Stimulated activated CD4-positive, alpha-beta T cell treated with anti-CD3 and anti-CD28 coated beads, Interleukin-4, amount 100 ng/mL, for 48 hours (primary cell): ENCODE data around the gene DPP4.
"Not testable (repeated sequence)": the region's sequence is repeated elsewhere in the genome, so short reads cannot be mapped to it uniquely, and the experiment has no call there.

Experiments
- DNase-seq, 2 donors: peaks; one replicate each; pipeline ENCODE4 v3.0.0-alpha.2; 2020; ENCODE audit warnings: low read depth in 2 of 2

The DPP4 gene

DNA sequence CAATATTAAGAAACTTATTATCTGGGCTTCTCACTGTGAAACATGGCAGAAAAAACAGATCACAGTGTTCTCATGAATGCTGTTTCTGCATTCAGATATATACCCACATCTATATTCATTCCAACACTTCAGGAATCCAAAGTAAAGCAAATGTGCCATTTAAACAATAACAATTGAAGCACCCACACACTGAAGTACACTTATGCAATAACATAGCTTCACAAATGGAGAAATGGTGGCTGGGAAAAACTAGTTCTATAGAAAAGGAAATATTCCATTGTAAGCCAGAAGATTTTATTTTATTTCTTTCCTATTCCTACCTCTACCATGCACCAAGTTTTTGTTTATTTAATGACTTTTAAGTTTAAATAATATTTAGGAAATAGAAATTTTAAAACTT lies 111.9 kb downstream of the DPP4 start:
- no peak for DNase-seq

DNA sequence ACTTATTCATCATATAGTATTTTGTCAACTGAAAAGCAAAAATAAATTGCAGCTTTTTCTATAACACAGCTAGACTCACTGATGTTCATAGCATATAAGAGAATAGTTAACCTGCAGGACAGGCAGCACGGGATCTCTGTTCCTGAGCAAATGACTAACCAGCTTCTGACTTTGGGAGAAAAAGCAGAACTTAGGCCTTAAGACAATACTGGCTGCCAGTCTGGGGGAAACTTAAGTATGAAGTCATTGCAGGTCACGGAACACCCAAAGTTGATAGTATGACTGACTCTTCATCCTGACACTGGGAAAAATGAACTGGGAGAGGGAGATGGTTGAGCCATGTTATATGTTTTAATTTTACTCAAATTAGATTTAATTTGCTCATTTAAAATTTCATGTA lies 113.0 kb downstream of the DPP4 start:
- no peak for DNase-seq

DNA sequence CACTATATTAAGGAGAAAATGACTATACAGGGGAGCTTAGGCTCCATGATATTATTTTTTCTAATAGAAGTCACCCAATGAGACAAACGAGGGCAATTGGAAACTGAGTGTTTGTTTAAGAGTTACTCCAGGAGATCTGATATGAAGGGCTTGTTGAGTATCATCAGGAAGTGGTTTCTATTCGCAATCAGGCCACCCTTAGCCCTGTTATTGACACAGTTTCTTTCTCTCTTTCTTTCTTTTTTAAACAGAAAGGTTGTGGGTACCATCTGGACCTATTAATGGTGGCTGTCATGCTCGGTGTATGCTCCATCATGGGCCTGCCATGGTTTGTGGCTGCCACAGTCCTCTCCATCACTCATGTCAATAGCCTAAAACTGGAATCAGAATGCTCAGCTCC lies 117.3 kb downstream of the DPP4 start:
- no peak for DNase-seq

DNA sequence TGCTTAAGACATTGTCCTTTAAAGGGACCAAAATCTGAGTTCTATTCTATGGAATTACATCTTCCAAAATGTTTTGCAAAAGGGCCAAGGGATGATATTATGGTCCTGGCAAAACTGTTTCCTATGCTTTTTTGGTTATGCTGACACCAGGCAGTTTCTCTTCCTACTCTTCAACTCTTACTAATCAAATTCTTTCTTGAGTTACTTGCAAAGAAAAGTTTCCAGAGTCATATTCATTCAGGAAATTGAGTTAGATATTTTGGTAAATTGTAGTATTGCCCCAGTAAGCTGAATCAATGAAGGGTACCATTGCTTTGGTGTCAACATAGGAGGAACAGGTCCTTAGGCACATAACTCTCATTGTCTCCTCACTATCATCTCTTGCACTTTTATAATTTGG lies 118.8 kb downstream of the DPP4 start:
- DNase-seq, result no peak

DNA sequence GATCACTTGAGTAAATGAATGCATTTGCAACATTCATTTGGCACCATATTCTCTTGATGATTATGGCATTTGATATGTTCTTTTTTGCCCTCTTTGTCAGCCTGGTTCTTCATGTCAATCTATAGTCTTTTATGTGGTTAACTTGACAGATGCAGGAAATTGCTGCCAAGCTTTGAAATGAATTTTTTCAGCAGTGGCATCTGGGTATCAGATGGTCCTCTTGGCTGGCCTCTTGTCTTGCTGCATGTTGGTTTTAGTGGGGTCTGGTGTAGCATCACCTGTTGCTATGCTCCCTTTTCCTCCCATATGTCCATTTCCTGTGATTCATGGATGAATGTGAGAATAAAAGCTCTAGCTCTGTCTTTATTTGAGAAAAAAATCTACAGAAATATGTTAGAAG lies 119.9 kb downstream of the DPP4 start:
- DNase-seq, result no peak

DNA sequence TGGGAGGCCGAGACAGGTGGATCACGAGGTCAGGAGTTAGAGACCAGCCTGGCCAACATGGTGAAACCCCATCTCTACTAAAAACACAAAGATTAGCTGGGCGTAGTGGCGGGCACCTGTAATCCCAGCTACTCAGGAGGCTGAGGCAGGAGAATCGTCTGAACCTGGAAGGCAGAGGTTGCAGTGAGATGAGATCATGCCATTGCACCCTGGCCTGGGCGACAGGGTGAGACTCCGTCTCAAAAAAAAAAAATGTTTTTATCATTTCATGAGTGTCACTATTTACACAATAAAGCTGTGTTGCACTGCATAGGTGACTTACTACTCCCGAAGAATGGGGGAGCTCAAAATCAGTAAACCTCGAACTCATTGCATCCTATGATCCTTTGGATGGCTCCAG lies 120.6 kb downstream of the DPP4 start:
- not testable (repeated sequence) for DNase-seq

DNA sequence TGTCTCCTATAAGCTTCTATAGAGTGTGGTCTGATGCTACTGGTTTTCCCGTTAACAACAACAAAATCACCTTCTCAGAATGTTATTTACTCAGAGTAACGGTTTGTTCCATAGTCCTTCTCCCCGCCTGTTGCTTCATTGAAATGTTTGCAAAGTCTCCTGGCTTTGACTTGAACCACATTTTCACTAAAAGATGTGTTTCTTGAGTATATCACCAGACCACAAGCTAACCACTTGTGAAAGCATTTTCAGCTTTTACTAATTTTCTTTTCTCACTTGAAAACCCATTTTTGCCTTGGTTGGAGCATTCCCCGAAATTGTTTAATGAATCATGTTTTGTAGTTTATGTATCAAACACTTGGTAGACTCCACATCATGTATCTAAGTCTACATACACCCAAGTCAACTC lies 121.2 kb downstream of the DPP4 start:
- no peak for DNase-seq

DNA sequence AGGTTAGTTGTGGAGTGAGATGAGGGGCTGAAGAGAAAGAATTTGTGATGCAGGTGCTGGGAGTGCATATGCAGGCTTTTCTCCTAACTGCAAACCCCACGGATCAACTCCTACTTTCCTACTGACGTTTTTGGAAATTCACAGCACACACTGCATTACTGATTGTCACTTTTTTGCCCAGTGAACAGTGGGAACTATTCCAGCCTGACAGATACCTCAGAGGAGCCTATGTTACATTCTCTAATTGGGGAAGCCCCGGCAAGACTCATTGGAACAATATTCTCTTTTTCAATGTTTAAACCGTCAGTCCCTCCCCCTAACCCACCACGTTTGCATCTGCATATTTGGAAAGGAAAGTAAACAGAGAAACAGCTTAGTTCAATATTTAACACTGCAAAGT lies 126.2 kb downstream of the DPP4 start:
- no peak for DNase-seq

DNA sequence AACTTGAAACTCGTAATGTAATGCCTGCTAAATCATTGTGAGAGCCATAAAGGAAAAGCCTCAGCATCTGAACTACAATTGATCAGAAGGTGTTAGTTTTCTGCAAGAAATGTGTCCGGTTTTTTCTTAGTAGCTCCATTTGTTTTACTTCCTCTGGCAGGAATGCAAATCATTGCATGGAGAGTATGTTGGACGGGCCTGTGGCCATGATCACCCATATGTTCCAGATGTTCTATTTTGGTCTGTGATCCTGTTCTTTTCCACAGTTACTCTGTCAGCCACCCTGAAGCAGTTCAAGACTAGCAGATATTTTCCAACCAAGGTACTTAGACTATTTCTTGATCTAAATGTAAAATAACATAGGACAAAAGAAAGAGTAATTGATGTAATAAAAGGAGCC lies 126.6 kb downstream of the DPP4 start:
- DNase-seq, result no peak

DNA sequence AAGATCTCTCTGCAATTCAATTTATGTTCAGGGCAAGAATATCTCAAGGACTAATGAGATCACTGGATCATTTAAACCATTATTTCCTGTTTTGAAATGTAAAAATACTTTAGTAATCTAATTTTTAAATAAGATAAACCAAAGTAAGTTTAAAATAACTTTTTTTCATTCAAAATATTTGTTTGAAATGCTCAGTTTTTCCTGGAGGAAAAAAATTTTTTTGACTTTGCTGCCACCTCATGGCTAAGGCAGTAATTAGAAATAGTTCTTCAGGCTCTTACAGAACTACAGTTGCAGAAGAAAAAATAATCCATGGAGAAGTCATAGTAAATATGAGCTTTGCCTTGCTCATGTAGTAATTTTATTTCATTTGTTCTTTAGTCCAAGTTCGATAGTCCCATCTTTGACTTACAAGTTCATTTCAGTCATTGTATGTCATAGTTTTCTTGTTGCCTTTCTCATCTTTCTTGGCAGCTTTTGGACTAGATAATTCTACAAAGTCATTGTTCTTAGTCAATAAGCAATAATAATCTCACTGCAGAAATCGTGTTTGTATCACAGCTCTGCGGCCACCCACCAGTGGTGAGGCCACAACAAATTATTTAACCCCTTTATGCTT lies 127.4 kb downstream of the DPP4 start:
- DNase-seq, result no peak

DNA sequence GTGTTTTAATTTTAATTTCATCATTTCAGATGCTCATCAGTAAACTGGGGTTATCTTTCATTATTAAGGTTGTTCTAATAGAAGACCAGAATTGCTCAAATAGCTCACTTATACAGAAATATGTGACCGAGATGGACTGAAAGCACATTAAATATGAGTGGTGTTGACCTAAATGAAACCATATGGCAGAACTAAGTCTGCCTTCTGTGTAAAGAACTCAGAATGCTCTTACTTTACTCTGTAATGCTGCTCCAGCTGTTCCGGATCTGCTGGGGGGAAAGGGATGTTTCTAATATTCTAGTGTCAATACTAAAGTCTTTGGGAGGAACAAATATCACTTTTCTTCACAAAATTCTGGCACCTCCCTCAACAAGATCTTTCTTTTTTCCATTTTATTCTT lies 131.0 kb downstream of the DPP4 start:
- no peak for DNase-seq
